ENCODE measurements around the gene CST9. TPM values are rescaled to one million over a fixed set of nuclear protein-coding genes. Genes with fewer than 3 reads are reported as not detected.
"Not testable (repeated sequence)": the region's sequence is repeated elsewhere in the genome, so short reads cannot be mapped to it uniquely, and the experiment has no call there.

Gene CST9
- polyA plus RNA-seq, 3 donors, result 0.10 TPM; not detected in 2

DNA sequence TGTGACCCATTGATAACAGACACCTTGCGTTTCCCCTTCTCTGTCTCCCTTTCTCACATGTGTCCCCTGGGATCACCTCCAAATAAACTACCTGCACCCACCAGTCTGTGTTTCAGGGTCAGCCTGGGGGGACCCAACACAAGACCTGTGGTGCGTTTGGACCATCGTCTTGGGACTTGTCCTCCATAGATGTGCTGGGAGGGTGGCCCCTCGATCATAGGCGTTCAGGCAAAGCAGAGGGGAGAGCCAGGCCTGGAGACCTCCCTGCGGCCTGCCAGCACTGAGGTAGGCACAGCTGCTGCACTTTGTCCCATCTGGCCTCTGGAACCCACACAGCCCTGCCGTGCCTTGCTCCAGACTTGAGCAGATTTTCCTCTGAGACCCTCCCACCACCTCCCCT lies 18.1 kb downstream of the CST9 start:
- no peak for DNase-seq

DNA sequence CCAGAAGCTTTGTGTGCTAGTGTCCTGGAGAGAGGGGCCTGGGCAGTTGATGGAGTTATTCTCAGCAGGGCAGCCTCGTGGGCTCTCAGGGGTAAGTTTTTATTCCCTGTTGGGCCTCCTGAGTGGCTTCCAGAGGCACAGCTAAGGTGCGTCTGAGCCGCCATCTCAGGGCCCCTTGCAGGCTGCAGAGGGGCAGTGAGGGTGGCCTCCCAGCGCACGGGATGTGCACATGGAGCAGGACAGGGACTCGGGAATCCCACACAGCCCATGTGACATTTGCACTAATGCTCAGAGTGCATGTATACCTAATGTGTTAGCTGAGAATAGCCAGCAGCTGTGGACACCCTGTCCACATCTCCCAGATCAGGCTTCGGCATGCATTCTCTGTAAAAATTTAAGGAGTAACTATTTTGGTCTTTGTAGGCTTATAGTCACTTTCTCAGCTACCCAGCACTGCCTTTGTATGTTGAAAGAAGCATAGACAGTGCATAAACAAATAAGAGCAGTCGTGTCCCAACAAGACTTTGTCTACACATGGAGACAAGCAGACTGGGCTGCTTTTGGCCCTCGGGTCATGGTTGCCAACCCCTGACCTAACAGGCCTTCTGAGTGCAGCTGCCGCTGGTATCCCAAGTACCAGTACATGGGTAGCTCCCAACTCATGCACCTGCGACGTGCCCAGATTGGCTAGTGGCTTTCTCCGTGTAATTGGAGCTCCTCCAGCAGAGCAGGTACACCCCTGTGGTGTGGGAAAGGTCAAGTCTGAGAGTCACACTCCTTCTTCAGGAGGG lies 18.8 kb downstream of the CST9 start:
- DNase-seq, result no peak

DNA sequence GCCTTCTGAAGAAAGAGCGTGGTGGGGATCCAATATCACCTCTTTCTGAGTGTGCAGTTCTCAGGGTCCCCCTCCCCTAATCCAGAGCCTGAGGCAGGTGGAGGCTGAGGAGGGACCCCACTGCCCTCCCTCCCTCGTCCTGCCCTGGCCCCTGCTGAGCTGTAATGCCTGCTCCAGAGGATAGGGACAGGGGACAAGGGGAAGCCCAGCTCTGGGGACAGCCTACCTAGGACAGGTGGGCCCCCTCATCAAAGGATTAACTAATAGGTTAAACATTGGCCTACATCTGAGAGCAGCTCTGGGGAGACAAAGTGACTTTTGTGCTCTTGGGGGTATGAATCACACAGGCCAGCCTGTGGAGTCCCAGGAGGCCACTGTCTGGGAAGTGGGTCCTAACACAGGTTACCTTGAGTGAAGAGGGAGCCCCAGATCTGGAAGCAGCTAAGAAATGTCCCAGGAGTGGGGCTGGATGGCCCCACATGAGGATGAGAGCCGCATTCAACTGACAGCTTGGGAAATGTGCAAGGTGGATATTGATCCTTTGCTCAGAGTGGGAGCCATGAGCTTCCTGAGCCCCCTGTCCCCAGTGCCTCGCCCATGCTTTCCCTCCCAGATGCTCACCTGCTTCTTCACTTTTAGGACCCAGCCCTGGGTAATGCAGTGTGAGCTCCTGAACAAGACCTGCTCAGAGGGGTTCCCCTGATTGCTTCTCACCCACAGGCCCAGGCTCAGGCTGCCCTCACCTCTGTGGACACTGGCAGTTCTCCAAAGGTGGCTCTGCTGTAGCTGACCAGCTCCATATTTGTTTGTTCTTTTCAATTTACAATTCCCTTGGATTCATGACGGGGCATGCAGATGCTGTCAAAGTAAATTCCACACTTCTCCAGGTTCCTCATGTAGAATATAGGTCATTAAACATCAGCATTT lies 19.6 kb downstream of the CST9 start:
- DNase-seq, result no peak

DNA sequence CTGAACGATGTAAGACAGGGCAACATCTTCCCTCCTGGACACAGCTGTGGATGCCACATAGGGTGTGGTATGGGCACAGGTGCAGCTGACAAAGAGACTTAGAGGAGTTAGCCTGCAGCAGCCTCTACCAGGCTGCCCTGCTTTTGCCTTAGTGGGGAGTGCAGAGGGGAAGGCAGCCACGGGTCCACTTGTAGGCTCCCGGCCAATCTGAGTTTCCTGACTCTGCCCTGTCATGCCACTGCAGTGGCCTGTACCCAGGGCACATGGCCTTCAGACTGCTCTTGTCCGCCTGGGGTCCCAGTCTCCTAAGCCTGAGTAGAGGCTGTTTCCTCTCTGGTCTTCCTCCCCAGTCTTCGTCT lies 20.3 kb downstream of the CST9 start:
- DNase-seq, result no peak

DNA sequence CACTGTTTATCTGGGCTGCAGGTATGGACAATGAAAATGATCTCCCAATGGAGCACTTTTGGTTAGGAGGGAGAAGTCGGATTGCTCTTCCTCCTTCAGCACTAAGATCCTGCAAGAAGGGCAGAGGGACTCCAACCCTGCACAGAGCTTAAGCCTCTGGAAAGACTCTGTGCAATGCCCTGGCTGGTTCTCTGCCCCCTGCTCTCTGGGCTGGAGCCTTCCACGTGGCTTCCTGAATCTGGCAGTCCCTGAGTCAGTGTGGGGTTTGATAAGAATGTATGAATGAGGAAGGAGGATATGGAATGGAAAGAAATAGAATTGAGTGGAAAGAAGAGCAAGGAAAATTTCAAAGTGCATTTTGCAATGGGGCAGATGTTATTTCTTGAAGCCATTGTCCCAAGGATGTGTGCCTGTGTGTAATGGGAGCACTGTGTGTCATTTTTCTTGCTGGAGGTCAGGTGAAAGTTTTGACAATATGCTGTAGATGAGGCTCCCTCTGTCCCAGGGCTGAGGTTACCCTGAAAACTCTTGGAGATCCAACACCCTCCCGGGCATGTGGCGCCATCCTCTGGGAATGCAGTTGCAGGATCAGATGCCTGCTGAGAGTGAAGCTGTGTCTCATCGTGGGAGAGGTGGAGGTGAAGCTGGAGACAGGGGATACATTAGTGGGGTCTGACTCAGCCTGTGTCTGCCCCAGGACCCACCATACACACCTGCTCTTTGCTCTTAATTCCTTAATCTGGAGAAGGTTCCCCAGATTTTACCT lies 21.1 kb downstream of the CST9 start:
- no peak for DNase-seq

DNA sequence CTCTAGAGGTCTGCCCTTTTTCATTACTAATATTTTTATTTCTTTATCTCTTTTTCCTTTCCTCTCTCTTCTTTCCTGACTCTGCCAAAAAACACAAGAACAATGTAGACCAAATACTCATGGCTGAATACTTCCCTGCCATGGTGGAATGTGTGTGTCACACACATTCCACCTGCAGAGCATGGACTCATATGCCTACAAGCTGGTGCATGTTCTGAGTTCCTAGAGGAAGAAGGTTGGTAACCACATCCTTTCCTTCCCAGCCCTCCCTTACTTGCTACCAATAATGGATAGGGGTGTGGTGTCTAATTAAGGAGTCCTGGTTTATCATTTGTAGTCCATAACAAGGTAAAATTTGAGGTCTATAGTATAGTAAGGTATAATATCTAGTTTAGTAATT lies 22.2 kb downstream of the CST9 start:
- DNase-seq, result no peak

DNA sequence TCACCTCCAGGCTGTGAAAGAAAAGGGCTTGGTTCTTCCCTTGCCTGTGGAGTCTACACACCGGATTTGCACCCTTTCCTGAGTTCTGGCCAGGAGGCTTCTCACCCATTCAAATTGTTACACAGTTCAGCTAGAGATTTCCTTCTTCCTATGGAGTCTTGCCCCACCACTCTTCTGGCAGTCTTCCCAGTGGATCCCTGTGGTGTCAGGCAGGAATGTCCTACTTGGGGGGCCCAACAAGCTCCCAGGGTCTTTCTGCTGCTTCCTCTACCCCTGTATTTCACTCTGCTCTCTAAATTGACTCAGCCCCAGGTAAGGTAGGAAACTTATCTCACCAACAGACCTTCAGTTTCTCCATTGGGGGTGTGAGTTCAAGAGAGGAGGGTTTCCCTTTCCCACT lies 23.4 kb downstream of the CST9 start:
- DNase-seq, result no peak

DNA sequence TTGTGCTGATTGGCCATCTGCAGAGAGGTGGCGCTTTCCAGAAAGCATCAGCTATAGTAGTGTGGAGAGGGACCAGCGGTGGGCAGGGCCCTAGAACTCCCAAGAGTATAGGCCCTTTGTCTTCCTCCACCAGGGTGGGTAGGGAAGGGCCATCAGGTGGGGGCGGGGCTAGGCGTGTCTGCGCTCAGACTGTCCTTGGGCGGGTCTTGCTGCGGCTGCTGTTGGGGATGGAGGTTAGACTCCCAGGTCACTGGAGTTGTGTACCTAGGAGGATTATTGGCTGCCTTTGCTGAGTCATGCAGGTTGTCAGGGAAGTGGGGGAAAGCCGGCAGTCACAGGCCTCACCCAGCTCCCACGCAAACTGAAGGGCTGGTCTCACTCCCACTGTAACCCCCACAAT lies 23.9 kb downstream of the CST9 start:
- not testable (repeated sequence) for DNase-seq

DNA sequence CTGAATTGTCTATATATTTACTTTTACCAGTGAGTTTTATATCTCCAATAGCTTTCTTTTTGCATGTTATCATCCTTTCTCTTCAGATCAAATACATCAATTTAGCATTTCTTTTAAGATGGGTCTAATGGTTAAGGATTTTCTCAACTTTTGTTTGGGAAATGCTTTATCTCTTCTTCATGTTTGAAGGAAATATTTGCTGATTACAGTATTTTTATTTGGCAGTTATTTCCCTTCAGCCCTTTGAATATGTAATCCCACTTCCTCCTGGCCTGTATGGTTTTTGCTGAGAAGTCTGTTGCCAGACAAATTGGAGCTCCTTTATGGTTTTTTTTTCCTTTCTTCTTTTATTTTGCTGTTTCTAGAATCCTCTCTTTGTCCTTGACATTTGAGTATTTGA lies 30.7 kb downstream of the CST9 start:
- no peak for DNase-seq

DNA sequence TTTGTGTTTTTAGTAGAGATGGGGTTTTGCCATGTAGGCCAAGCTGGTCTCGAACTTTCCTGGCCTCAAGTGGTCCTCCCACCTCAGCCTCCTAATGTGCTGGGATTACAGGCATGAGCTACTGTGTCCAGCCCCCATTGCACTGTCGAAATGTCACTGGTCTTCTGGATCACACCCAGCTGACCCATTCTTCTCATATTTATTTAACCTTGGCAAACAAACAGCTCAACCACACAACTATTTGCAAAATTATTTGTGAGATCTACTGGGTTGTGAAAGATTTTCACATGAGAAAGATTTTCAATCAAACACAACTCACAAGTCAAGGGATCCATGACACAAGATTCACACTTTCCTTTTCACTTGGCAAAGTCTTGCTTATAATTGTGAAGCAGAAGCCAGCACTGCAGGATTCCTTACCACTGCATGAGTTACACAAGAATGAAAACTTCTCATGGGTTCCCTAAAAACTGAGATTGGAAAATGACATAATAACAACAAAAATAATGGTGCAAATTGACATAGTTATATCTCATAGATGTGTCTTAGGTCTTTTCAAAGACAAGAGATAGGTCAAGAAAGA lies 35.4 kb downstream of the CST9 start:
- DNase-seq, result no peak

DNA sequence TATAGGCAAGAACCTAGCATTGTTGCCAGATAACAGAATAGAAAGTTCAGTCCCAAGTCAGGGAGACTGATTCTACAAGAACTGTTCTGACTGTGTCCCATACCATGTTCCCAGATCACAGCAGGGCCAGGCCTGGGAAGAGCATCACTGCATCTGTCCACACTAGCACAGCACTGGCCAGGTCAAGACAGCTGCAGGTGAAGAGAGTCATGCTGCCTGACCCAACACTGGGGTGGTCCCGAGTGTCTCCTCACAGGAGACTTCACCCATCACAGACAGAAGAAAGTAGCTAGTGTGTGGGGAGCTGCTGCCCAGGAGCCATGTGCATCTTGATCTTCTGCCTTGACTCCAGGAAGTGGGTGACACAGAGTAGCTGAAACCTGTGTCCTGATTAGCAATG lies 36.1 kb downstream of the CST9 start:
- no peak for DNase-seq

DNA sequence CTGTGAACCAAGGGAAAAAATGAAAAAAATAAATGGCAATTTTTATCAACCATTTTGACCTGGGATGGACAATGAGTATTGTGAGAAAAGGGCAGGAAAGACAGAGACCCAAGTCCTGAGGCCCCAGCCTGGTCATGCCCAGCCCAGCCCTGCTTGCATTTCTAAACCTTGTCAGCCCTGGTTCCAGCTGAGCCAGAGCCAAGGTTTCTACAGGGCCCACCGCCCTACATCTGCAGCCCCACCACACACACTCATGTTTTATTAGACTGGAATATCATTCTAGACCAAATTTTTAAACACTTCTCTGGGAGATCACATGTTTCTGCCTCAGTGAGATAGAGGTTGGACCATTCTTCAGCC lies 36.8 kb downstream of the CST9 start:
- no peak for DNase-seq

DNA sequence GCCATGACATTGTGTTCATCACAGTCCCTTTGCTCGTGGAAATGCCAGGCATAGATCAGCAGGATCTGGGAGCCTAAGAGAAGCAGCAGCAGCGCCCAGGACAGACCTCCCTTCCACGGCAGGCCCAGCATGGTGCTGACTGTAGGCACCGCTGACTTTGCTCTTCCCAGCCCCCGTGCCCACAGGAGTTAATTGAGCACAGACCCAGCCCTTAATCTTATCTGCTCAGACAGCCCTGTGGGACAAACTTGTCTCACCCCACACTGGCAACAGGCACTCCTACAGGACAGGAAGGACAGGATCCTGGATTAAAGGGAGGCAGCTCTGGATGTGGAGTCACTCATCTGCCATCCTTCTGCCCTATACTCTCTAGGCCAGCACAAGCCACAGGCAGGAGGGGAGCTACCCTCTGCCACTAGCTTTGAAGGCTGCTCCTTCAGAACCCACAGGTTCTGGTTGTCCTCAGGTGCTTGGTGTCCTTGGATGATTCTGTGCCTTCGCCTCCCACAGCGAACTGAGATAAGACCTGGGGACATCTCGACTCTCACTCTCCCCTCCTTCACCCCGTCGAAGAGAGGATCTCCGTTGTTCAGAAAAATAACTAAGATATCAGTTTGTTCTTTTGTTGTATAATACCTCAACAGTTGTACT lies 37.3 kb downstream of the CST9 start, which contains the start of gene CST9L:
TSS of gene CST9L (minus strand) at position 165 of the 651 bp plus-strand sequence. CDS start at position 131, 34 bp downstream.
- DNase-seq, result peak; percentile 2

DNA sequence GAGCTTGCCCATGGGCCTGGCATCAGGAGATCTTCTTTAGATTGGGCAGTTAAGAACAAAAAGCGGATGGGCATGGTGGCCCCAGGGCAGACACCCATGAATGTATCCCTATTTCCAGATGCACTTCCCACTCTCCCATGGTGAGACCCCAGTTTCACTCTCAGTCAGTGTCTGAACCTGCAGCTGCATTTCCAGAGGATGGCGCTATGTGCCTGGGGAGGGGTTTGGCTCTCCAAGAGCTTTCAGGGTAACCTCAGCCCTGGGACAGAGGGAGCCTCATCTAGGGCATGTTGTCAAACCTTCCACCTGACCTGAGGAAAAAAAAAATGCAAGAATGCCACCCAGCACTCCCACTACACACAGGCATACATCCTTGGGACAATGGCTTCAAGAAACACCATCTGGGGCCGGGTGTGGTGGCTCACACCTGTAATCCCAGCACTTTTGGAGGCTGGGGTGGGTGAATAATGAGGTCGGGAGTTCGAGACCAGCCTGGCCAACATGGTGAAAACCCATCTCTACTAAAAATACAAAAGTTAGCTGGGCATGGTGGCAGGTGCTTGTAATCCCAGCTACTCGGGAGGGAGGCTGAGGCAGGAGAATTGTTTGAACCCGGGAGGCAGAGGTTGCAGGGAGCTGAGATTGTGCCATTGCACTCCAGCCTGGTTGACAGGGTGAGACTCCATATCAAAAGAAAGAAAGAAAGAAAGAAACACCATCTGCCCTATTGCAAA lies 39.4 kb downstream of the CST9 start:
- DNase-seq, result no peak

DNA sequence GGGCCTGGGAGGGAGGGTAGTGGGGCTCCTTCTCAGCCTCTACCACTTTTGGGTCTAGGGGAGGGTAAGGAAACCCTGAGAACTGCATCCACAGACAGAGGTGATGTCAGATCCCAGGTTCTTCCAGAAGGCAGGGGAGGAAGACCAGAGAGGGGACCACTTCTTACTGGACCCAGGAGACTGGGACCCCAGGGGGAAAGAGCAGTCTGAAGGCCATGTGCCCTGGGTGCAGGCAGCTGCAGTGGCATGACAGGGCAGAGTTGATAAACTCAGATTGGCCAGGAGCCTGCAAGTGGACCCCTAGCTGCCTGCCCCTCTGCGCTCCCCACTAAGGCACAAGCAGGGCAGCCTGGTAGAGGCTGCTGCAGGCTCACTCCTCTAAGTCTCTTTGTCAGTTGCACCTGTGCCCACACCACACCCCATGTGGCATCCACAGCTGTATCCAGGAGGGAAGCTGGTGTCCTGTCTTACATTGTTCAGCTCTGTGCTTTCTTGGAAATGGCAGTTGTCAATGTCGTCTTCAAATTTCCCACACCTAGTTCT lies 40.1 kb downstream of the CST9 start:
- no peak for DNase-seq

DNA sequence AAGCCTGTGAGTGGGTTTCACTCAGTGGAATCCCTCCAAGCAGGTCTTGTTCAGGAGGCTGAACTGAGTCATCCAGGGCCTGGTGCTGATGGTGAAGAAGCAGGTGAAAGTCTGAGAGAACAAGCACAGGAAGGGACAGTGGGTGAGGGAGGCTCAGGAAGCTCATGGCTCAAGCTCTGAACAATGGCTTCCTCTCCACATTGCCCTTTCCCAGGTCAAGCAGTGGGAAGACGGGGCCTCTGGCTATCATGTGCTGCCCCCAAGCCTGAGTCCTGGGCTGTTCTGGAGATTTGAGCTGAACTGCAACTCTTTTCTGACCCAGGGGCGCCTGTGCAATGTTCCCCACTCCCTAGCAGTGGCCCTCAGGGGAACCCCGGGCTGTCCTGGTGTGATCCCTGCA lies 40.8 kb downstream of the CST9 start:
- no peak for DNase-seq

DNA sequence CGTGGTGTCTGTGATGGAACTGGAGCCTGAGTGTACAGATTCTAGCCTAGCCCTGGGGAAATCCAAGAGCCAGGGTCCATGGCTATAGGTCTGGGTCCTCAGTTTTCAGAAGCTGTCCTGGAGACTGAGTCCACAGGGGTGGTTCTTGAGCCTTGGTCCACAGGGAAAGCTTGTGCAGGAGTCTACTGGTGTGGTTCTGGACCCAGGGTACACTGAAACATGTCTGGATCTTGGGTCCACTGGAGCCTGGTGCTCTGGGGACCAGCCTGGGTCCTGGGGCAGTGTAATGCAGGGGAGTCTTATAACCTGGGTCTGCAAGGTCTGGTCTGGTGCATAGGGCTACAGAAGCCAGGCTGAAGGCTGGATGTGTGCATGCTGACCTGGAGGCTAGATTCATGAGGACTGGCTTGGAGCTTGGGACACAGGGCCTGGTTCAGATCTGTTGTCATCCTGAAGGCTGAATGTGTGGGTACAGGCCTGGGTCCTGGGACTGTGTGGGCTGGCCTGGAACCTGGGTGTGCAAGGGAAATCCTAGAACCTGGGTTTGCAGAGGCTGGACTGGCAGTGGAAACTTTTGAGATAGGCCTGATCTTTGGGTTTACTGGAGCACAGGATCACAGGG lies 42.9 kb downstream of the CST9 start:
- no peak for DNase-seq

DNA sequence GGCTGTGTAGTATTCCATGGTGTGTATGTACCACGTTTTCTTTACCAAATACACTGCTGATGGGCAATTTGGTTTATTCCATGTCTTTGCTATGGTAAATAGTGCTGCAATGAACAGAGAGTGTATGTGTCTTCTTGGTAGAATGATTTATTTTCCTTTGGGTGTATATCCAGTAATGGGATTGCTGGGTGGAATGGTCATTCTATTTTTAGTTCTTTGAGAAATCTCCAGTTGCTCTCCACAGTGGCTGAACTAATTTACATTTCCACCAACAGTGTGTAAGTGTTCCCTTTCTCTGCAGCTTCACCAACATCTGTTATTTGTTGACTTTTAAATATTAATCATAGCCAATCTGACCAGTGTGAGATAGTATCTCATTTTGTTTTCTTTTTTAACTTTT lies 51.3 kb downstream of the CST9 start:
- no peak for DNase-seq
